OCI-LY1 (cell line): Measurements from ENCODE around the gene BBX.

Source experiments
- EZH2 ChIP-seq: fragments of 200-600 bp; sonication (generic), shearing (Covaris generic); IDR thresholded peaks from 2 replicates; pipeline ENCODE4 v1.8.0; 2017; ENCODE audit warnings: borderline replicate concordance, mixed run types, mild to moderate bottlenecking, antibody characterized with exemption, low read length, moderate library complexity, mixed read lengths
- TF ChIP-seq, protein P1 (sequence below): fragments of 200-600 bp; sonication (generic), shearing (Covaris generic); IDR thresholded peaks from 2 replicates; pipeline ENCODE4 v1.5.1; 2017; ENCODE audit warnings: mild to moderate bottlenecking, antibody characterized with exemption, low read length, moderate library complexity, mixed read lengths

DNA sequence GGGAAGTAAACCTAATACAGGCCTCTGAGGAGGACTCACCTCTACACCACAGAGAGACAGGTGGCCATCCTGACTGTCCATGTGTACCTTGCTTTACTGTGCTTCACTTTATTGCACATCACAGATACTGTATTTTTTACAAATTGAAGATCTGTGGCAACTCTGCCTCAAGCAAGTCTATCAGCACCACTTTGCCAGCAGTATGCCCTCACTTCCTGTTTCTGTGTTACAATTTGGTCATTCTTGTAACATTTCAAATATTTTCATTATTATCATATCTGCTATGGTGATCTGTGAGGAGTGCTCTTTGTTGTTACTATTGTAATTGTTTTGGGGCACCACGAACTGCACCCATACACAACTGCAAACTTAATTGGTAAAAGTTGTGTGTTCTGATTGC is 78.0 kb downstream of the BBX start:
- TF ChIP-seq, protein P1, sequence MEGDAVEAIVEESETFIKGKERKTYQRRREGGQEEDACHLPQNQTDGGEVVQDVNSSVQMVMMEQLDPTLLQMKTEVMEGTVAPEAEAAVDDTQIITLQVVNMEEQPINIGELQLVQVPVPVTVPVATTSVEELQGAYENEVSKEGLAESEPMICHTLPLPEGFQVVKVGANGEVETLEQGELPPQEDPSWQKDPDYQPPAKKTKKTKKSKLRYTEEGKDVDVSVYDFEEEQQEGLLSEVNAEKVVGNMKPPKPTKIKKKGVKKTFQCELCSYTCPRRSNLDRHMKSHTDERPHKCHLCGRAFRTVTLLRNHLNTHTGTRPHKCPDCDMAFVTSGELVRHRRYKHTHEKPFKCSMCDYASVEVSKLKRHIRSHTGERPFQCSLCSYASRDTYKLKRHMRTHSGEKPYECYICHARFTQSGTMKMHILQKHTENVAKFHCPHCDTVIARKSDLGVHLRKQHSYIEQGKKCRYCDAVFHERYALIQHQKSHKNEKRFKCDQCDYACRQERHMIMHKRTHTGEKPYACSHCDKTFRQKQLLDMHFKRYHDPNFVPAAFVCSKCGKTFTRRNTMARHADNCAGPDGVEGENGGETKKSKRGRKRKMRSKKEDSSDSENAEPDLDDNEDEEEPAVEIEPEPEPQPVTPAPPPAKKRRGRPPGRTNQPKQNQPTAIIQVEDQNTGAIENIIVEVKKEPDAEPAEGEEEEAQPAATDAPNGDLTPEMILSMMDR = 0 out of 2 replicates have a peak, but pooled peaks have one; percentile 14
- no peak for TF ChIP-seq EZH2
